NCI-H187 treated with DMSO at 0.1 percent for 48 hours (cell line): ENCODE data around the gene GSN.

Source experiments
- DNase-seq: peaks from one replicate; lab custom pipeline; 2025; lab: John Stamatoyannopoulos, UW

Gene GSN

GRCh38 chr9:121303456-121304451, 35.8 kb downstream of the GSN start:
- DNase-seq: no peak

- no peak for DNase-seq
Observed at GRCh38 chr9:121304707-121305106, 36.7 kb downstream of the GSN start.

GRCh38 chr9:121305269-121305994, 37.5 kb downstream of the GSN start:
- DNase-seq: no peak

GRCh38 chr9:121307976-121308375, 40.0 kb downstream of the GSN start:
- no peak for DNase-seq

GRCh38 chr9:121308765-121309164, 40.8 kb downstream of the GSN start:
- DNase-seq: no peak

GRCh38 chr9:121309171-121309570, 41.2 kb downstream of the GSN start:
- DNase-seq: no peak

GRCh38 chr9:121309833-121310425, 42.0 kb downstream of the GSN start:
- DNase-seq: no peak

GRCh38 chr9:121310571-121310970, 42.6 kb downstream of the GSN start:
- no peak for DNase-seq

- DNase-seq: no peak
Observed at GRCh38 chr9:121312169-121312568, 44.2 kb downstream of the GSN start.

GRCh38 chr9:121313458-121314152, 45.6 kb downstream of the GSN start:
- no peak for DNase-seq

- DNase-seq: no peak
Observed at GRCh38 chr9:121316378-121316777, 48.4 kb downstream of the GSN start.

- DNase-seq: no peak
Observed at GRCh38 chr9:121316852-121317373, 49.0 kb downstream of the GSN start.

- DNase-seq: no peak
Observed at GRCh38 chr9:121317737-121318630, 50.0 kb downstream of the GSN start.

- DNase-seq: no peak
Observed at GRCh38 chr9:121318631-121319382, 50.8 kb downstream of the GSN start.

GRCh38 chr9:121319383-121319780, 51.4 kb downstream of the GSN start:
- DNase-seq: no peak

GRCh38 chr9:121321016-121321503, 53.1 kb downstream of the GSN start:
- no peak for DNase-seq

GRCh38 chr9:121322037-121322736, 54.2 kb downstream of the GSN start:
- no peak for DNase-seq

GRCh38 chr9:121322737-121323448, 54.9 kb downstream of the GSN start:
- DNase-seq: no peak
